ENCODE measurements around the gene METTL26.

- TF ChIP-seq BACH1 (IDR thresholded peaks at IDR 0.05; ENCODE audit: borderline replicate concordance) = no peak
- TF ChIP-seq CTCF (IDR thresholded peaks at IDR 0.05 in 2 of 3, conservative IDR thresholded peaks at IDR 0.05 in 1 of 3; ENCODE audit: control insufficient read depth in 2 of 3, extremely low read depth in 1 of 3, insufficient read depth in 1 of 3, low read depth in 3 of 3, low read length in 3 of 3) = no peak
- no peak for TF ChIP-seq CREB1 (IDR thresholded peaks at IDR 0.05; ENCODE audit: low read depth)
- no peak for TF ChIP-seq NFYB (IDR thresholded peaks at IDR 0.05; ENCODE audit: insufficient read depth, low read depth, low read length)
- TF ChIP-seq SREBF1 (IDR thresholded peaks at IDR 0.05; ENCODE audit: low read length) = no peak
- TF ChIP-seq, protein P1, sequence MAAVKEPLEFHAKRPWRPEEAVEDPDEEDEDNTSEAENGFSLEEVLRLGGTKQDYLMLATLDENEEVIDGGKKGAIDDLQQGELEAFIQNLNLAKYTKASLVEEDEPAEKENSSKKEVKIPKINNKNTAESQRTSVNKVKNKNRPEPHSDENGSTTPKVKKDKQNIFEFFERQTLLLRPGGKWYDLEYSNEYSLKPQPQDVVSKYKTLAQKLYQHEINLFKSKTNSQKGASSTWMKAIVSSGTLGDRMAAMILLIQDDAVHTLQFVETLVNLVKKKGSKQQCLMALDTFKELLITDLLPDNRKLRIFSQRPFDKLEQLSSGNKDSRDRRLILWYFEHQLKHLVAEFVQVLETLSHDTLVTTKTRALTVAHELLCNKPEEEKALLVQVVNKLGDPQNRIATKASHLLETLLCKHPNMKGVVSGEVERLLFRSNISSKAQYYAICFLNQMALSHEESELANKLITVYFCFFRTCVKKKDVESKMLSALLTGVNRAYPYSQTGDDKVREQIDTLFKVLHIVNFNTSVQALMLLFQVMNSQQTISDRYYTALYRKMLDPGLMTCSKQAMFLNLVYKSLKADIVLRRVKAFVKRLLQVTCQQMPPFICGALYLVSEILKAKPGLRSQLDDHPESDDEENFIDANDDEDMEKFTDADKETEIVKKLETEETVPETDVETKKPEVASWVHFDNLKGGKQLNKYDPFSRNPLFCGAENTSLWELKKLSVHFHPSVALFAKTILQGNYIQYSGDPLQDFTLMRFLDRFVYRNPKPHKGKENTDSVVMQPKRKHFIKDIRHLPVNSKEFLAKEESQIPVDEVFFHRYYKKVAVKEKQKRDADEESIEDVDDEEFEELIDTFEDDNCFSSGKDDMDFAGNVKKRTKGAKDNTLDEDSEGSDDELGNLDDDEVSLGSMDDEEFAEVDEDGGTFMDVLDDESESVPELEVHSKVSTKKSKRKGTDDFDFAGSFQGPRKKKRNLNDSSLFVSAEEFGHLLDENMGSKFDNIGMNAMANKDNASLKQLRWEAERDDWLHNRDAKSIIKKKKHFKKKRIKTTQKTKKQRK (IDR thresholded peaks at IDR 0.05; ENCODE audit: low read depth, low read length) = no peak
- no peak for TF ChIP-seq NFYA (IDR thresholded peaks at IDR 0.05; ENCODE audit: borderline replicate concordance, low read depth, low read length)
- TF ChIP-seq, protein P2, sequence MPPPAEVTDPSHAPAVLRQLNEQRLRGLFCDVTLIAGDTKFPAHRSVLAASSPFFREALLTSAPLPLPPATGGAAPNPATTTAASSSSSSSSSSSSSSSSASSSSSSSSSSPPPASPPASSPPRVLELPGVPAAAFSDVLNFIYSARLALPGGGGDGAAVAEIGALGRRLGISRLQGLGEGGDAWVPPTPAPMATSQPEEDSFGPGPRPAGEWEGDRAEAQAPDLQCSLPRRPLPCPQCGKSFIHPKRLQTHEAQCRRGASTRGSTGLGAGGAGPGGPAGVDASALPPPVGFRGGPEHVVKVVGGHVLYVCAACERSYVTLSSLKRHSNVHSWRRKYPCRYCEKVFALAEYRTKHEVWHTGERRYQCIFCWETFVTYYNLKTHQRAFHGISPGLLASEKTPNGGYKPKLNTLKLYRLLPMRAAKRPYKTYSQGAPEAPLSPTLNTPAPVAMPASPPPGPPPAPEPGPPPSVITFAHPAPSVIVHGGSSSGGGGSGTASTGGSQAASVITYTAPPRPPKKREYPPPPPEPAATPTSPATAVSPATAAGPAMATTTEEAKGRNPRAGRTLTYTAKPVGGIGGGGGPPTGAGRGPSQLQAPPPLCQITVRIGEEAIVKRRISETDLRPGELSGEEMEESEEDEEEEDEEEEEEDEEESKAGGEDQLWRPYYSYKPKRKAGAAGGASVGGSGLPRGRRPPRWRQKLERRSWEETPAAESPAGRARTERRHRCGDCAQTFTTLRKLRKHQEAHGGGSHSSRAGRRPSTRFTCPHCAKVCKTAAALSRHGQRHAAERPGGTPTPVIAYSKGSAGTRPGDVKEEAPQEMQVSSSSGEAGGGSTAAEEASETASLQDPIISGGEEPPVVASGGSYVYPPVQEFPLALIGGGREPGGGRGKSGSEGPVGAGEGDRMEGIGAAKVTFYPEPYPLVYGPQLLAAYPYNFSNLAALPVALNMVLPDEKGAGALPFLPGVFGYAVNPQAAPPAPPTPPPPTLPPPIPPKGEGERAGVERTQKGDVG (CRISPR knock-in tag; IDR thresholded peaks at IDR 0.05) = no peak
- TF ChIP-seq, protein P3, sequence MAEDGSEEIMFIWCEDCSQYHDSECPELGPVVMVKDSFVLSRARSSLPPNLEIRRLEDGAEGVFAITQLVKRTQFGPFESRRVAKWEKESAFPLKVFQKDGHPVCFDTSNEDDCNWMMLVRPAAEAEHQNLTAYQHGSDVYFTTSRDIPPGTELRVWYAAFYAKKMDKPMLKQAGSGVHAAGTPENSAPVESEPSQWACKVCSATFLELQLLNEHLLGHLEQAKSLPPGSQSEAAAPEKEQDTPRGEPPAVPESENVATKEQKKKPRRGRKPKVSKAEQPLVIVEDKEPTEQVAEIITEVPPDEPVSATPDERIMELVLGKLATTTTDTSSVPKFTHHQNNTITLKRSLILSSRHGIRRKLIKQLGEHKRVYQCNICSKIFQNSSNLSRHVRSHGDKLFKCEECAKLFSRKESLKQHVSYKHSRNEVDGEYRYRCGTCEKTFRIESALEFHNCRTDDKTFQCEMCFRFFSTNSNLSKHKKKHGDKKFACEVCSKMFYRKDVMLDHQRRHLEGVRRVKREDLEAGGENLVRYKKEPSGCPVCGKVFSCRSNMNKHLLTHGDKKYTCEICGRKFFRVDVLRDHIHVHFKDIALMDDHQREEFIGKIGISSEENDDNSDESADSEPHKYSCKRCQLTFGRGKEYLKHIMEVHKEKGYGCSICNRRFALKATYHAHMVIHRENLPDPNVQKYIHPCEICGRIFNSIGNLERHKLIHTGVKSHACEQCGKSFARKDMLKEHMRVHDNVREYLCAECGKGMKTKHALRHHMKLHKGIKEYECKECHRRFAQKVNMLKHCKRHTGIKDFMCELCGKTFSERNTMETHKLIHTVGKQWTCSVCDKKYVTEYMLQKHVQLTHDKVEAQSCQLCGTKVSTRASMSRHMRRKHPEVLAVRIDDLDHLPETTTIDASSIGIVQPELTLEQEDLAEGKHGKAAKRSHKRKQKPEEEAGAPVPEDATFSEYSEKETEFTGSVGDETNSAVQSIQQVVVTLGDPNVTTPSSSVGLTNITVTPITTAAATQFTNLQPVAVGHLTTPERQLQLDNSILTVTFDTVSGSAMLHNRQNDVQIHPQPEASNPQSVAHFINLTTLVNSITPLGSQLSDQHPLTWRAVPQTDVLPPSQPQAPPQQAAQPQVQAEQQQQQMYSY (CRISPR knock-in tag; IDR thresholded peaks at IDR 0.05) = no peak
Measured at GRCh38 chr16:622920-623280, 13.2 kb downstream of the METTL26 start.

Data from GM12878 (cell line).